Activated CD4-positive, alpha-beta memory T cell treated with anti-CD3 and anti-CD28 coated beads for 36 hours (primary cell): ENCODE data around the gene SLIT1. TPM values are rescaled to one million over a fixed set of nuclear protein-coding genes. Genes with fewer than 3 reads are reported as not detected.

ENCODE experiments used
- CTCF ChIA-PET: fragments of 350-600 bp; sonication (Branson Sonifier 250); formaldehyde crosslinking; loops from one replicate; lab custom pipeline; 2021; ENCODE audit warnings: antibody characterized with exemption, inconsistent platforms; lab: Charles Lee
- POLR2A ChIA-PET: fragments of 350-600 bp; sonication (Branson Sonifier 250); formaldehyde crosslinking; loops from one replicate; lab custom pipeline; 2021; ENCODE audit warnings: antibody characterized with exemption; lab: Charles Lee
- DNase-seq: peaks from one replicate; pipeline ENCODE4 v3.0.0-alpha.2; 2020
- H3K27ac Mint-ChIP-seq: one replicate; pipeline ENCODE4 v1.8.0; 2021; ENCODE audit warnings: mixed read lengths
- H3K27me3 Mint-ChIP-seq: one replicate; pipeline ENCODE4 v1.8.0; 2021; ENCODE audit warnings: mixed read lengths
- H3K36me3 Mint-ChIP-seq: one replicate; pipeline ENCODE4 v1.8.0; 2021; ENCODE audit warnings: mixed read lengths
- H3K4me1 Mint-ChIP-seq: one replicate; pipeline ENCODE4 v1.8.0; 2021; ENCODE audit warnings: low read depth, mixed read lengths
- H3K4me3 Mint-ChIP-seq: one replicate; pipeline ENCODE4 v1.8.0; 2021; ENCODE audit warnings: mild to moderate bottlenecking, mixed read lengths
- H3K9me3 Mint-ChIP-seq: one replicate; pipeline ENCODE4 v1.8.0; 2021; ENCODE audit warnings: mixed read lengths
- intact Hi-C: fragments of 100-400 bp; cut with micrococcal nuclease; formaldehyde crosslinking; loops from one replicate; pipeline ENCODE4 v1.15.1; 2023
- total RNA-seq, 2 experiments: library from RNA; stranded (reverse); gene quantifications; one replicate each; pipeline ENCODE4 v1.2.3, GENCODE V29; 2021

SLIT1 gene
- total RNA-seq, 2 experiments from 2014 or later: 0.63 to 0.71 TPM

GRCh38 chr10:97074256-97075145 lies 111.3 kb downstream of the SLIT1 start:
- intact Hi-C loops: loop anchor here (5.0 kb wide), 1 partner anchor 43 kb away; no protein-coding TSS in a partner anchor
- Mint-ChIP-seq H3K27ac (no peak overlapping the region), H3K27me3 (peaks cover 17% of the 10 kb centered on the region), H3K4me3 (no peak overlapping the region), H3K9me3 (peaks cover 5% of the 10 kb centered on the region), H3K4me1 (peaks cover 9% of the 10 kb centered on the region), H3K36me3 (no peaks in the 10 kb centered on the region)
- ChIA-PET POLR2A (no interaction called here), CTCF (interaction anchor here (0.6 to 15.4 kb wide), 13 partner anchors 37 to 497 kb away, joined by 3 to 364 read pairs (median 4); no protein-coding TSS in a partner anchor)
- DNase-seq: no peak

DNA sequence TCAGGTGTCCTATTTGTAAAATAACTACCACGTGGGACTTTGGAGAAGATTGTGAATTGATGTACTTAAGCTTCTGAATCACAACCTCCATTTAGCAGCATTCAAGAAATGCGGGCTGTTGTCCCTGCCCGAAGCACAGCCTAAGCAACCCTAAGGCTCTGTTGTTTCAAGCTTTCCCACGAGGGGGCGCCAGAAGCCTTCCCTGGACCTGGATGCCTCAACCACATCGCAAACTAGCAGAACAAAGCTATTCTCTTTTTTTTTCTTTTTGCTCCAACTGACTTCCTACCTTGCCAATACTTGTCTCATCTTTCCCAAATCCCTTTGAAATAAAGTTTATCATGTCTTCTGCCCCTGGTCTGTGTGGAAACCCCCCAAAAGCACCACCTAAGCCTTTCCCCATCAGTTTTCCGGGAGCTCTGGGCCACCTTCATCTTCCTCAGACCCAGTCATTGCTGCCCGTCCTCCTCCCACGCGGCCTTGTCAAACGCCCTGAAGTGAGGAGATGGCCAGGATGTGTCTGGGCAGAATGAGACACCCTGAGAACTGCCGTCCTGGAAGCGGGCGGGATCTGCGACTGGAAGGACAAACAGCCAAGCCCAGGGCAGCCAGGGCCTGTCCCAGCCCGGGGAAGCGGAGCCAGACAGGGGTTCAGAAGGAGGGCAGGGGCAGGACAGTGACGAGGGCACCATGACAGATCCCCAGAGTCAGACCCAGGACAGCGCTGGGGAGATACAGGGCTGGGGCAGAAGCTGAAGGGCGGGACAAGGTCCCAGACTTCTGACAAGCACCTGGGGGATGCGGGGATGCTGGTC lies 112.7 kb downstream of the SLIT1 start:
- H3K27ac Mint-ChIP-seq: no peak overlapping the region
- H3K27me3 Mint-ChIP-seq: peaks cover 15% of the 10 kb centered on the region
- intact Hi-C loops: loop anchor here (1.0 to 5.0 kb wide), 5 partner anchors 44 to 220 kb away; partner anchors contain the start of gene ARHGAP19
- H3K9me3 Mint-ChIP-seq: peaks cover 5% of the 10 kb centered on the region
- no peak overlapping the region for H3K4me3 Mint-ChIP-seq
- H3K4me1 Mint-ChIP-seq: peaks cover 13% of the 10 kb centered on the region
- DNase-seq: peak; percentile 89
- CTCF ChIA-PET: interaction anchor here (0.6 to 15.4 kb wide), 62 partner anchors 9 to 1122 kb away, joined by 3 to 364 read pairs (median 4); partner anchors contain the start of gene RRP12
- POLR2A ChIA-PET: interaction anchor here (0.6 to 0.9 kb wide), 4 partner anchors 132 to 160 kb away, joined by 3 to 4 read pairs (median 3); no protein-coding TSS in a partner anchor
- H3K36me3 Mint-ChIP-seq: no peaks in the 10 kb centered on the region

DNA sequence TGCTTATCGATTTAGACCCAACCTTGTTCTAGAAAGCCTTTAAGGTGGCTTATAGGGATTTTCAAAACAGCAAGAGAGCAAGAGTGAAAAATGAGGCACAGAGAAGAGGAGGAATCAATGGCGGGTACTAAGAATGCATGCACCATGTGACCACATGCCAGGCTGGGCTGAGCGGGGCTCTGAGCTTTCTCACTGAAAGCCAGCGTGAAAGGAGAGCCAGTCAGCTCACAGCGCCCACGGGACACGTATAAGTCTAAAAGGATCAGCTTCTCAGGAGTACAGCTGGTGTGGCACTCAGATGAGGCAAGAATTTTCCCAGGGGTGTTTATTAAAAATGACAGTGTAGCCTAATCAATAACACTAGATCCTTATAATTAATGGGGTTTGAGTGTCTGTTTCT lies 114.3 kb downstream of the SLIT1 start:
- POLR2A ChIA-PET: no interaction called here
- Mint-ChIP-seq H3K9me3 (peaks cover 5% of the 10 kb centered on the region), H3K4me1 (peaks cover 13% of the 10 kb centered on the region), H3K27me3 (peaks cover 16% of the 10 kb centered on the region), H3K4me3 (no peak overlapping the region), H3K36me3 (no peaks in the 10 kb centered on the region), H3K27ac (no peak overlapping the region)
- CTCF ChIA-PET: interaction anchor here (0.7 to 15.4 kb wide), 15 partner anchors 10 to 164 kb away, joined by 3 to 364 read pairs (median 9); no protein-coding TSS in a partner anchor
- DNase-seq: no peak
- intact Hi-C loops: loop anchor here (5.0 kb wide), 1 partner anchor 46 kb away; no protein-coding TSS in a partner anchor

DNA sequence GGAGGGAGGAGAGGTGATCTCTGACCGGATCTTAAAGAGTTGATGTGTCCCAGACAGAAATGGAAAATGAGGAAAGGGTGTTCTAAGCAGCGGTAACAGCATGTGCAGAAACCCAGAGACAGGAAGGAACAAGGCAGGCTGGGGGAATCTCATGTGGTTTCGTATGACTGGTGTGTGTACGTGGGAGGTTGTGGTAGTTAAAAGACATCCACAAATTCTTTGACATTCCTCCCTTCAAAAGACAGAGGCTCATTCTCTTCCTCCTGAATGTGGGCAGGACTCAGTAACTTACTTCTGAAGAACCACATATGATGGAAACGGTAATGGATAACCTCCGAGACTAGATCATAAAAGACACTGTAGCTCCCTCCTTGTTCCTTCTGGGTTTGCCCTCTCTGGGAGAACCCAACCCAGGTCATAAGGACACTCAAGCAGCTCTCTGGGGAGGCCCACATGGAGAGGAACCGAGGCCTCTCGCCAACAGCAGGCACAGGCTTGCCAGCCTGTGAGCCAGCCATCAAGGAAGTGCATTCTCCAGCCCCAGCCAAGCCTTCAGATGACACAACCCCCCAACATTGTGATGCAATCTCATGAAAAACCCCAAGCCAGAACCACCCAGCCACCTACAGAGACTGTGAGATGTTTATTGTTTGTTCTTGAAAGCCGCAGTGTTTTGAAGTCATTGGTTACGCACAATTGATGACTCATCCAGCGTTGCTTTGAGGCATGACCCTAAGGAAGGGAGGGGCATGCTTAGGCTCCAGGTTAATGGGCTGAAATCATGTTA lies 116.0 kb downstream of the SLIT1 start:
- H3K36me3 Mint-ChIP-seq: no peaks in the 10 kb centered on the region
- H3K4me3 Mint-ChIP-seq: no peak overlapping the region
- DNase-seq: peak; percentile 61
- intact Hi-C loops: loop anchor here (5.0 kb wide), 1 partner anchor 48 kb away; no protein-coding TSS in a partner anchor
- ChIA-PET POLR2A (no interaction called here), CTCF (interaction anchor here (0.6 to 15.4 kb wide), 6 partner anchors 12 to 314 kb away, joined by 3 to 364 read pairs (median 4); no protein-coding TSS in a partner anchor)
- peaks cover 13% of the 10 kb centered on the region for H3K4me1 Mint-ChIP-seq
- peaks cover 5% of the 10 kb centered on the region for H3K9me3 Mint-ChIP-seq
- H3K27me3 Mint-ChIP-seq: peaks cover 16% of the 10 kb centered on the region
- H3K27ac Mint-ChIP-seq: peak overlapping the region; percentile 12

DNA sequence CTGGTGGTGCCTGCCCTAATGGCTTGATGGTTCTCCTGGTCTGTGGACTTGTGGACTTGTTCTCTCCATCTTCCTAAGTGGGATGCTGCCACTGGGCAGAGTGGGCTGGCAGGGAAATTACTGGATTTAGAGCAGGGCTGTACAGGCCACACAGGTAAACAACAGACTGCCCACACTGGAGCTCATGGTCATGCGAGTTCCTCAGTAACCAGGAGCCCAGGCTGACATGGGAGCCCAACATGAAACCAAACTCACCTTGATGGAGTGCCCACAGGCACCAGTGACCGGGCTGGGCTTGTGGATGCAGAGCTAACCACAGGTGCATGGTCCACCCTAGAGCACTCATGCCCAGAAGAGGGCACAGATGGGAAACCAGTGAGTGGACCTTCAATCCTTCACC lies 116.7 kb downstream of the SLIT1 start:
- Mint-ChIP-seq H3K27ac (no peak overlapping the region), H3K36me3 (no peaks in the 10 kb centered on the region), H3K4me1 (peaks cover 13% of the 10 kb centered on the region), H3K4me3 (no peak overlapping the region), H3K9me3 (peaks cover 5% of the 10 kb centered on the region), H3K27me3 (peaks cover 15% of the 10 kb centered on the region)
- POLR2A ChIA-PET: no interaction called here
- CTCF ChIA-PET: interaction anchor here (0.9 to 15.4 kb wide), 6 partner anchors 12 to 166 kb away, joined by 3 to 364 read pairs (median 3); no protein-coding TSS in a partner anchor
- no peak for DNase-seq
- intact Hi-C loops: no loop called here

DNA sequence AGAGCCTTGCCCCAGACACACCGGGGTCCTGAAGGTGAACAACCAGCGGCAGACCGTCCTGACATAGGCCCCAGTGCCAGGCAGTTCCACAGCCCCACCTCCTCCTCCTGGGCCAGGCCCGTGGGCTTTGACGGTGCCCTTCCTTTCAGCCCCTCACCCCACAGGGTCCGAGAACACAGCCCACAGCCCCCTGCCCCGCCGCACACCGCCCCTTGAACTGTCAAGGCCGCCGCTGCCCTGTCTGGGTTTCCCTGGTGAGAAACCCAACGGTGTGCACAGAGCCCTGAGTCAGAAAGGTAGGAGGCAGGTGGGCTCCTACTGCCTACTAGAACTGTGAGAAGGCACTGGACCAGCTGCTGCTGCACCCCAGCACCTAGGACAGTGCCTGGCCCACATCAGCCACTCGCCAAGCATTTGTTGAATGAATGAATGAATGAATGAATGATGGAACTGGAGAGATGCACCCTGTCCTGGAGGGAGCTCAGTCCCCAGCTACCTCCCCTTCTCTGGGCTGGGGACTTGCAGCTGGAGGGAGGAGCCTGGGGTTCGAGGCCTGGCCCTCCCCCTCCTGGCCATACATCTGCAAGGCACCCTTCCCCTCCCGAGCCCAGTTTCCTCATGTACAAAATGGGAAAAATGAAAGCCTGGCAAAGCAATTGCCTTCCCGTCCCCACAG lies 117.9 kb downstream of the SLIT1 start:
- Mint-ChIP-seq H3K27me3 (peaks cover 10% of the 10 kb centered on the region), H3K27ac (no peak overlapping the region), H3K9me3 (peaks cover 5% of the 10 kb centered on the region), H3K4me1 (peaks cover 13% of the 10 kb centered on the region), H3K4me3 (no peak overlapping the region), H3K36me3 (no peaks in the 10 kb centered on the region)
- ChIA-PET POLR2A (no interaction called here), CTCF (interaction anchor here (0.6 to 15.4 kb wide), 6 partner anchors 13 to 302 kb away, joined by 3 to 364 read pairs (median 3); no protein-coding TSS in a partner anchor)
- intact Hi-C loops: no loop called here
- no peak for DNase-seq

GRCh38 chr10:97066877-97067555 lies 118.7 kb downstream of the SLIT1 start:
- intact Hi-C loops: no loop called here
- peaks cover 13% of the 10 kb centered on the region for H3K4me1 Mint-ChIP-seq
- no peaks in the 10 kb centered on the region for H3K36me3 Mint-ChIP-seq
- peaks cover 10% of the 10 kb centered on the region for H3K27me3 Mint-ChIP-seq
- ChIA-PET POLR2A (no interaction called here), CTCF (interaction anchor here (0.6 to 15.4 kb wide), 4 partner anchors 14 to 301 kb away, joined by 3 to 364 read pairs (median 4); no protein-coding TSS in a partner anchor)
- H3K9me3 Mint-ChIP-seq: peaks cover 5% of the 10 kb centered on the region
- no peak for DNase-seq
- H3K27ac Mint-ChIP-seq: no peak overlapping the region
- no peak overlapping the region for H3K4me3 Mint-ChIP-seq

DNA sequence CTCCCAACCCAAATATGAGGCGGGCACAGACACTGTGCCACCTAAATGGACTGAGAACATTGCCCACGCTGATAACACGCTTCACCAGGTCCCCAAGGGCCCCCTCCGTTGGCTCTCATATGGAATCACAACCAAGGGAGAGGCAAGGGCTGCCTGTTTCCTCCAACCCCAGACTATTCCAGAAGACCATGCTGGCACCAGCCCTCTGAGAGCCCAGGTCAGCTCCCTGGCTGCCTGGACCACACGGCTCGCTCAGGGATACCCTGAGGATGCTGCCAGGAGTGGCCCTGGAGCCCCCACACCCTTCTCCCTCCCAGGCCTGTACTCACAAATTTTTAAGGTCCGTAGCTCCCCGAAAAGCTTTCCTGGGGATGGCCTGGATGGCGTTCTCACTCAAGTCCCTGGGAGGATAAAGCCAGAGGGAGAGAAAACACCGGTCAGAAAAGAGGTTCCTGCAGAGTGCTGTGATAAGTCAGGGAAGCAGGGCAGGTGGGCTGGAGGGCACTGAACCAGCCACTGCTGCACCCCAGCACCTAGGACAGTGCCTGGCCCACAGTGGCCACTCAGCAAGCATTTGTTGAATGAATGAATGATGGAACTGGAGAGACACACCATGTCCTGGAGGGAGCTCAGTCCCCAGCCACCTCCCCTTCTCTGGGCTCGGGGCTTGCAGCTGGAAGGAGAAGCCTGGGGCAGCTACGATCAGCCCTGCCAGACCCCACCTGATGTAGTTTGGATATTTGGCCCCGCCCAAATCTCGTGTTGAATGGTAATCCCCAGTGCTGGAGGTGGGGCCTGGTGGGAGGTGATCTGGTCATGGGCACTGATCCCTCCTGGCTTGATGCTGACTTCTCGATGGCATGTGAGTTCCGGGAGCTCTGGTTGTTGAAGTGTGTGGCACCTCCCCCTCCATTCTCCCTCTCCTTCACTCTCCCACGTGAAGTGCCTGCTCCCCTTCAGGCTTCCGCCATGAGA lies 119.8 kb downstream of the SLIT1 start:
- POLR2A ChIA-PET: no interaction called here
- intact Hi-C loops: no loop called here

GRCh38 chr10:97065128-97065527 lies 120.6 kb downstream of the SLIT1 start:
- intact Hi-C loops: no loop called here
- Mint-ChIP-seq H3K4me3 (no peak overlapping the region), H3K4me1 (peaks cover 10% of the 10 kb centered on the region), H3K27ac (no peak overlapping the region), H3K27me3 (peaks cover 2% of the 10 kb centered on the region), H3K36me3 (no peaks in the 10 kb centered on the region), H3K9me3 (peaks cover 5% of the 10 kb centered on the region)
- ChIA-PET CTCF (interaction anchor here (1.8 to 3.0 kb wide), 2 partner anchors 27 to 145 kb away, joined by 8 read pairs; no protein-coding TSS in a partner anchor), POLR2A (no interaction called here)
- DNase-seq: no peak

More for the DNA sequence above, 119.8 kb downstream of the SLIT1 start:
- Mint-ChIP-seq H3K27ac (no peak overlapping the region), H3K4me1 (peaks cover 13% of the 10 kb centered on the region), H3K27me3 (peaks cover 3% of the 10 kb centered on the region), H3K36me3 (no peaks in the 10 kb centered on the region), H3K9me3 (peaks cover 5% of the 10 kb centered on the region), H3K4me3 (no peak overlapping the region)
- no peak for DNase-seq
- CTCF ChIA-PET: interaction anchor here (0.6 to 3.0 kb wide), 3 partner anchors 28 to 145 kb away, joined by 4 to 8 read pairs (median 8); no protein-coding TSS in a partner anchor
